CD14-positive monocyte (primary cell): Measurements from ENCODE around the gene LTO1. TPM values are rescaled to one million over a fixed set of nuclear protein-coding genes. Genes with fewer than 3 reads are reported as not detected.

Source experiments
- DNase-seq, 3 donors: peaks; one replicate each; pipeline ENCODE4 v3.0.0-alpha.2; 2011 to 2022
- H2AFZ ChIP-seq: 2 replicates; pipeline ENCODE4 v1.6.0; 2012; ENCODE audit warnings: mild to moderate bottlenecking, low read depth, low read length, inconsistent platforms; ENCODE audit not compliant: insufficient read depth, poor library complexity, severe bottlenecking
- H3K27ac ChIP-seq, 2 donors: 1 replicate in 1 of 2; 2 replicates in 1 of 2; pipeline ENCODE4 v1.5.1; 2012 to 2013; ENCODE audit warnings: low read length in 2 of 2, control low read depth in 1 of 2, inconsistent platforms in 1 of 2, low read depth in 1 of 2, mild to moderate bottlenecking in 1 of 2
- H3K27me3 ChIP-seq, 2 donors: one replicate each; pipeline versions ENCODE4 v1.6.0 to v1.6.1; 2011 to 2013; ENCODE audit warnings: low read length in 2 of 2; ENCODE audit not compliant: control insufficient read depth in 2 of 2, insufficient read depth in 2 of 2
- H3K36me3 ChIP-seq, 2 donors: replicated peaks in 1 of 2; 1 replicate in 1 of 2; 2 replicates in 1 of 2; pipeline versions ENCODE4 v1.5.1 to v1.6.1; 2012 to 2013; ENCODE audit warnings: low read length in 2 of 2, control low read depth in 1 of 2, inconsistent platforms in 1 of 2, mild to moderate bottlenecking in 1 of 2; ENCODE audit not compliant: insufficient read depth in 2 of 2, control insufficient read depth in 1 of 2
- H3K4me1 ChIP-seq, 2 donors: 1 replicate in 1 of 2; 2 replicates in 1 of 2; pipeline versions ENCODE4 v1.5.1 to v1.6.1; 2012 to 2013; ENCODE audit warnings: low read length in 2 of 2, control low read depth in 1 of 2, inconsistent platforms in 1 of 2, mild to moderate bottlenecking in 1 of 2, moderate library complexity in 1 of 2; ENCODE audit not compliant: insufficient read depth in 2 of 2, control insufficient read depth in 1 of 2
- H3K4me2 ChIP-seq: replicated peaks from 2 replicates; pipeline ENCODE3; 2012; ENCODE audit warnings: low read length, moderate library complexity, mild to moderate bottlenecking; ENCODE audit not compliant: poor library complexity, severe bottlenecking; ENCODE audit errors: extremely low read depth
- H3K4me3 ChIP-seq, 3 experiments: fragments of 200-600 bp in 1 of 3; sonication (generic) in 1 of 3; replicated peaks in 1 of 3; 1 replicate in 2 of 3; 2 replicates in 1 of 3; pipeline ENCODE4 v1.5.1; 2011 to 2013; ENCODE audit warnings: low read length in 3 of 3, mild to moderate bottlenecking in 3 of 3, control low read depth in 2 of 3, low read depth in 2 of 3, inconsistent platforms in 1 of 3, moderate library complexity in 1 of 3
- H3K79me2 ChIP-seq: 2 replicates; pipeline ENCODE4 v1.6.0; 2012; ENCODE audit warnings: mild to moderate bottlenecking, control low read depth, inconsistent platforms, low read length, moderate library complexity; ENCODE audit not compliant: insufficient read depth
- H3K9ac ChIP-seq: 2 replicates; pipeline ENCODE4 v1.6.0; 2017; ENCODE audit warnings: low read length, mild to moderate bottlenecking; ENCODE audit not compliant: insufficient read depth, poor library complexity, severe bottlenecking
- H3K9me3 ChIP-seq, 2 donors: replicated peaks in 1 of 2; 1 replicate in 1 of 2; 2 replicates in 1 of 2; pipeline versions ENCODE4 v1.5.1 to v1.6.1; 2012 to 2013; ENCODE audit warnings: low read length in 2 of 2, control low read depth in 1 of 2; ENCODE audit not compliant: control insufficient read depth in 1 of 2, insufficient read depth in 1 of 2
- H4K20me1 ChIP-seq: 2 replicates; pipeline ENCODE4 v1.6.0; 2012; ENCODE audit warnings: mild to moderate bottlenecking, low read length, control low read depth, moderate library complexity; ENCODE audit not compliant: insufficient read depth
- H3K27ac Mint-ChIP-seq, 7 donors: one replicate each; pipeline ENCODE4 v1.8.0; 2020; ENCODE audit warnings: mild to moderate bottlenecking in 7 of 7, mixed read lengths in 7 of 7, moderate library complexity in 6 of 7, inconsistent platforms in 2 of 7
- H3K27me3 Mint-ChIP-seq, 3 donors: one replicate each; pipeline ENCODE4 v1.8.0; 2021 to 2022; ENCODE audit warnings: low read depth in 3 of 3, mild to moderate bottlenecking in 3 of 3, mixed read lengths in 3 of 3, moderate library complexity in 3 of 3, inconsistent platforms in 1 of 3
- H3K36me3 Mint-ChIP-seq, 2 donors: one replicate each; pipeline ENCODE4 v1.8.0; 2020; ENCODE audit warnings: mixed read lengths in 2 of 2, inconsistent platforms in 1 of 2, mild to moderate bottlenecking in 1 of 2
- H3K4me1 Mint-ChIP-seq: one replicate; pipeline ENCODE4 v1.8.0; 2020; ENCODE audit warnings: mild to moderate bottlenecking, mixed read lengths
- H3K4me3 Mint-ChIP-seq, 2 donors: one replicate each; pipeline ENCODE4 v1.8.0; 2020; ENCODE audit warnings: mild to moderate bottlenecking in 2 of 2, mixed read lengths in 2 of 2, moderate library complexity in 1 of 2
- H3K9me3 Mint-ChIP-seq, 7 donors: one replicate each; pipeline ENCODE4 v1.8.0; 2020 to 2022; ENCODE audit warnings: mixed read lengths in 7 of 7, mild to moderate bottlenecking in 6 of 7, moderate library complexity in 6 of 7, inconsistent platforms in 2 of 7
- CTCF ChIP-seq: fragments of 200-600 bp; IDR thresholded peaks from one replicate; pipeline ENCODE4 v1.8.0; 2022; ENCODE audit warnings: antibody characterized with exemption, mild to moderate bottlenecking
- WGBS: methylation state at CpG from one replicate; pipeline ENCODE4 v1.1.5; 2013; ENCODE audit warnings: missing lambda C conversion rate; ENCODE audit not compliant: insufficient coverage; 5-methylcytosine and 5-hydroxymethylcytosine counted together
- intact Hi-C, 2 donors: fragments of 100-400 bp; cut with micrococcal nuclease; formaldehyde crosslinking; loops; one replicate each; pipeline versions ENCODE4 v1.15.0 to v1.15.1; 2023
- polyA plus RNA-seq, 3 donors: library from polyadenylated mRNA; depleted of rRNA in 1 of 3; unstranded in 2 of 3; stranded (reverse) in 1 of 3; fragments of 300-500 nt in 2 of 3; fragments of >200 nt in 1 of 3; fragmentation: Illumina TruSeq in 2 of 3; gene quantifications; 1 replicate in 2 of 3; 2 replicates in 1 of 3; pipeline ENCODE4 v1.2.3, GENCODE V29; 2012 to 2021

The LTO1 gene
- polyA plus RNA-seq, 3 donors, result 3.9 to 27.1 (median 5.2) TPM

GRCh38 chr11:69617682-69618081 lies 57.5 kb downstream of the LTO1 start:
- H3K27me3 Mint-ChIP-seq, result peaks cover 0 to 10% (median 9%) of the 10 kb centered on the region in 3 donors
- H3K9ac ChIP-seq, result no peak overlapping the region
- no peak overlapping the region for H2AFZ ChIP-seq
- no peaks in the 10 kb centered on the region for H3K4me1 Mint-ChIP-seq
- H3K9me3 Mint-ChIP-seq, result peaks cover 0 to 5% (median 0%) of the 10 kb centered on the region in 7 donors
- TF ChIP-seq CTCF, result no peak
- H3K27me3 ChIP-seq, result no peaks in the 10 kb centered on the region
- no peaks in the 10 kb centered on the region for H3K36me3 ChIP-seq
- DNase-seq, result no peak
- intact Hi-C loops, result no loop called here
- WGBS, result 95% methylated on average over 10 of the region's 10 CpGs
- no peaks in the 10 kb centered on the region for H3K4me1 ChIP-seq
- H3K4me3 Mint-ChIP-seq, result no peak overlapping the region
- H3K4me3 ChIP-seq, result no peak overlapping the region
- H3K4me2 ChIP-seq, result no peak overlapping the region
- no peaks in the 10 kb centered on the region for H4K20me1 ChIP-seq
- H3K9me3 ChIP-seq, result no peaks in the 10 kb centered on the region
- no peak overlapping the region for H3K27ac ChIP-seq
- no peaks in the 10 kb centered on the region for H3K79me2 ChIP-seq
- no peaks in the 10 kb centered on the region for H3K36me3 Mint-ChIP-seq
- no peak overlapping the region for H3K27ac Mint-ChIP-seq

- no peaks in the 10 kb centered on the region for H3K36me3 Mint-ChIP-seq
- H3K27ac Mint-ChIP-seq, result no peak overlapping the region
- H3K27me3 Mint-ChIP-seq, result peaks cover 0 to 10% (median 9%) of the 10 kb centered on the region in 3 donors
These were observed 57.9 kb downstream of the LTO1 start for GRCh38 chr11:69617220-69617619.

More at GRCh38 chr11:69617220-69617619, 57.9 kb downstream of the LTO1 start:
- DNase-seq, result no peak
- H3K79me2 ChIP-seq, result no peaks in the 10 kb centered on the region
- 91% methylated on average over 3 of the region's 4 CpGs for WGBS
- no peak overlapping the region for H3K4me2 ChIP-seq
- H3K9ac ChIP-seq, result no peak overlapping the region
- no peaks in the 10 kb centered on the region for H4K20me1 ChIP-seq
- H3K4me1 ChIP-seq, result no peaks in the 10 kb centered on the region
- Mint-ChIP-seq H3K4me1 (no peaks in the 10 kb centered on the region), H3K9me3 (peaks cover 0 to 5% (median 0%) of the 10 kb centered on the region in 7 donors), H3K4me3 (no peak overlapping the region)
- H3K9me3 ChIP-seq, result no peaks in the 10 kb centered on the region
- no peak for TF ChIP-seq CTCF
- no peak overlapping the region for H3K27ac ChIP-seq
- no peak overlapping the region for H2AFZ ChIP-seq
- intact Hi-C loops, result no loop called here
- no peak overlapping the region for H3K4me3 ChIP-seq
- H3K27me3 ChIP-seq, result no peaks in the 10 kb centered on the region
- no peaks in the 10 kb centered on the region for H3K36me3 ChIP-seq

Other genes with a start within 250 kb of the LTO1 start
- not detected for gene LINC01488, start 193.7 kb downstream of the LTO1 start, polyA plus RNA-seq
- under 1 TPM in 1 of 3 donors, not detected in 2; 0.01 TPM for gene CCND1, start 34.2 kb downstream of the LTO1 start, polyA plus RNA-seq
- not detected for gene FGF19, start 28.7 kb upstream of the LTO1 start, polyA plus RNA-seq
- not detected for gene FGF4, start 100.0 kb upstream of the LTO1 start, polyA plus RNA-seq
- not detected for gene FGF3, start 144.1 kb upstream of the LTO1 start, polyA plus RNA-seq